ENCODE results near the gene GRIA1.

The GRIA1 gene

GRCh38 chr5:153496835-153497234 lies 6.4 kb downstream of the GRIA1 start:
- no peak overlapping the region for H3K4me3 ChIP-seq (ENCODE audit: low read length in 2 of 2)
- H3K27me3 ChIP-seq (ENCODE audit: control insufficient read depth in 1 of 2, insufficient read depth in 2 of 2, low read length in 2 of 2) = peaks cover 4 to 7% of the 10 kb centered on the region in 2 donors
- no peaks in the 10 kb centered on the region for H3K4me1 ChIP-seq (ENCODE audit: control insufficient read depth, insufficient read depth, low read length)
- no peak overlapping the region for H3K27ac ChIP-seq (ENCODE audit: low read length)
- H3K9me3 ChIP-seq (ENCODE audit: control insufficient read depth in 2 of 2, low read length in 2 of 2) = no peaks in the 10 kb centered on the region
- no peak overlapping the region for H3K9ac ChIP-seq (ENCODE audit: low read length in 2 of 2)
- no peaks in the 10 kb centered on the region for H3K36me3 ChIP-seq (ENCODE audit: control insufficient read depth in 2 of 2, insufficient read depth in 2 of 2, low read length in 2 of 2)

DNA sequence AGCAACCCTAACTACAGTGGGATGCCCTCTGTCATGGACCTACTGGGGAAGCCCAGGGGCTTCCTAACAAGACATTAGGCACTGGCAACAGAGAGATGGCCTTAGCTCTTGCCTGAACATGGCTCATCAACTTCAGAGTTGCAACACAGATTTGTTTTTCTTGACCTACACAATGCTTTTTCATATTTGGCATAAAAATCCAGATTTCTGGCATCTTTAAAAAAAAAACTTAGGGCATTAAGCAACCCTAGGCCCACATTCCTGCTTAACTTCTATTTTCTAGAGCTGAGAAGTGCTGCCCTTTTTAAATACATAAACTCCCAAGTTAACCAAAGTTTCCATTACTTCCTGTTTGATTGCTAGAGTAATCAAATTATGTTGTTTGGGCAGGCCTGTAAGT lies 8.0 kb downstream of the GRIA1 start:
- no peaks in the 10 kb centered on the region for H3K4me1 ChIP-seq (ENCODE audit: control insufficient read depth, insufficient read depth, low read length)
- H3K36me3 ChIP-seq (ENCODE audit: control insufficient read depth in 2 of 2, insufficient read depth in 2 of 2, low read length in 2 of 2) = no peaks in the 10 kb centered on the region
- no peak overlapping the region for H3K27ac ChIP-seq (ENCODE audit: low read length)
- H3K27me3 ChIP-seq (ENCODE audit: control insufficient read depth in 1 of 2, insufficient read depth in 2 of 2, low read length in 2 of 2) = no peaks in the 10 kb centered on the region
- no peaks in the 10 kb centered on the region for H3K9me3 ChIP-seq (ENCODE audit: control insufficient read depth in 2 of 2, low read length in 2 of 2)
- no peak overlapping the region for H3K4me3 ChIP-seq (ENCODE audit: low read length in 2 of 2)
- no peak overlapping the region for H3K9ac ChIP-seq (ENCODE audit: low read length in 2 of 2)

DNA sequence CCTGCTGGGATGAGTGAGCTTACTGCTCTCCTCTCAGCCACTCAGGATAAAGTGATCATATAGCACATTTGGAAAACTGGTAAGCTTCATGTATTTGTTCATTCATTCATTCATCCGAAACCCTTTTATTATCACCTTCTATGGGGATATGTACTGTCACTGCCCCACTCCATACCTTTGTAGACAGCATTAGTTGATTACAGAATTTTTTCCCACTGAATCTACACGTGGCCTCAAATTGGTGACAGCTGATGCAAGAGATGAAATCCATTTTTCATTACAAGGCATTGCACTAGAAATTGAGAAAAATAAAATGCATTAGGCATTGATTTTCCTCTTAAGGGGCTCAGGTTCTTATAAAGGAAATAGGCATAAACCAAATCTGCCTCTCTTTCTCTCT lies 9.7 kb downstream of the GRIA1 start:
- H3K27ac ChIP-seq (ENCODE audit: low read length) = no peak overlapping the region
- H3K27me3 ChIP-seq (ENCODE audit: control insufficient read depth in 1 of 2, insufficient read depth in 2 of 2, low read length in 2 of 2) = no peaks in the 10 kb centered on the region
- no peak overlapping the region for H3K4me3 ChIP-seq (ENCODE audit: low read length in 2 of 2)
- H3K36me3 ChIP-seq (ENCODE audit: control insufficient read depth in 2 of 2, insufficient read depth in 2 of 2, low read length in 2 of 2) = no peaks in the 10 kb centered on the region
- H3K4me1 ChIP-seq (ENCODE audit: control insufficient read depth, insufficient read depth, low read length) = no peaks in the 10 kb centered on the region
- H3K9ac ChIP-seq (ENCODE audit: low read length in 2 of 2) = no peak overlapping the region
- H3K9me3 ChIP-seq (ENCODE audit: control insufficient read depth in 2 of 2, low read length in 2 of 2) = no peaks in the 10 kb centered on the region

DNA sequence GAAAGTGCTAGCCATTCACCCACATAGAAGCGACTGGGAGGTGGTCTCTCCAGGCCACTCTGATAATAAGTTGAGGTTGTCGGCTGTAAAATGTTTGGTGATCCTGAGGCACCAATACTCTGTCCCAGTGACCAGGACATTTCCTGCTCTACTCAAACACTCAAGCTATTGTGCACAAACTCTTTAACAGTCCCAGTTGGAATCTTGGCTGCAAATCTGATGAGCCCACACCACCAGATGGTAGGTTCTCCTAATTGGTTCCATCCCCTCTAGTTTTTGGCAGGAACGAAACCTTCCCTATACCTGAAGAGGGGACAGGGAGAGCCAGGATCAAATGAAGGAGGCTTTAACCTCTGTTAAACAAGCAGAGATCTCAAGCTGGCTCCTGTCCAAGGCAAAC lies 14.3 kb downstream of the GRIA1 start:
- no peaks in the 10 kb centered on the region for H3K4me1 ChIP-seq (ENCODE audit: control insufficient read depth, insufficient read depth, low read length)
- H3K36me3 ChIP-seq (ENCODE audit: control insufficient read depth in 2 of 2, insufficient read depth in 2 of 2, low read length in 2 of 2) = no peaks in the 10 kb centered on the region
- no peaks in the 10 kb centered on the region for H3K27me3 ChIP-seq (ENCODE audit: control insufficient read depth in 1 of 2, insufficient read depth in 2 of 2, low read length in 2 of 2)
- no peak overlapping the region for H3K4me3 ChIP-seq (ENCODE audit: low read length in 2 of 2)
- H3K27ac ChIP-seq (ENCODE audit: low read length) = no peak overlapping the region
- H3K9me3 ChIP-seq (ENCODE audit: control insufficient read depth in 2 of 2, low read length in 2 of 2) = no peaks in the 10 kb centered on the region
- H3K9ac ChIP-seq (ENCODE audit: low read length in 2 of 2) = no peak overlapping the region

DNA sequence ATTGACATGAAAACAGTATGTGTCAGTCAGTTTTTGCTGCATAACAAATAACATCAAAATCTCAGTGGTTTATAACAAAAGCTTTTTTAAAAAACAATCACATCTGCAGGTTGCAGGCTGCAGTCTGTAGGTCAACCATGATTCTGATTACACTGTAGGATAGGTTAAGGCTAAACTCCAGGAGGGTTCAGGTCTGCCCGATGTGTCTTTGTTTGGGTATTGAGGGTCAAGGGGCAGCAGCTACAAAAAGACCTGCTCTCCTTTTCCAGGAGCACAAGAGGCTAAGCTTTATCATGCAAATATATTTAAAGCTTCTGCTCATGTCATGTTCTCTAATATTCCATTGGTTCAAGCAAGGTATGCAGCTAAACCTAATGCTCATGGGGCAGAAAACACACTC lies 18.2 kb downstream of the GRIA1 start:
- no peak overlapping the region for H3K27ac ChIP-seq (ENCODE audit: low read length)
- no peaks in the 10 kb centered on the region for H3K4me1 ChIP-seq (ENCODE audit: control insufficient read depth, insufficient read depth, low read length)
- no peaks in the 10 kb centered on the region for H3K27me3 ChIP-seq (ENCODE audit: control insufficient read depth in 1 of 2, insufficient read depth in 2 of 2, low read length in 2 of 2)
- H3K9ac ChIP-seq (ENCODE audit: low read length in 2 of 2) = no peak overlapping the region
- H3K9me3 ChIP-seq (ENCODE audit: control insufficient read depth in 2 of 2, low read length in 2 of 2) = peaks cover 0 to 3% of the 10 kb centered on the region in 2 donors
- no peaks in the 10 kb centered on the region for H3K36me3 ChIP-seq (ENCODE audit: control insufficient read depth in 2 of 2, insufficient read depth in 2 of 2, low read length in 2 of 2)
- no peak overlapping the region for H3K4me3 ChIP-seq (ENCODE audit: low read length in 2 of 2)

DNA sequence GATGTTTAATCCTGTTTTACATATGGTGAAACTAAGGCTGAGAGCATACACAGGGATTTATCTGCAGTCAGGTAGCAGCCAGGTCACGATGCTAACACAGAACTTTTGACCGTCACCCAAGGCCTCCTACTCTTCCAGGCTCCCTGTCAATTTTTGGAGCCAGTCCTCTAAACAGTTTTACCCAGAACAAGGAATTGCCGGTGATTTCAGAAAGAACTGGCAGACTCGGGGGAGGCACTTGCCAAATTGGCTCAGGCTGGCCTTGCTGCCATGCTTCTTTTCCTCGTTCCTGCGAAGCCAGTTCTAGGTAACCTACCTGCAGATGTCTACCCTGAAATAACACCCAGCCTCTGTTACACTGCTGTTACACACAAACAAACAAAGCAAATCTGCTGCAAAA lies 21.2 kb downstream of the GRIA1 start:
- Histone ChIP-seq H3K9ac (ENCODE audit: low read length in 2 of 2) (no peak overlapping the region), H3K9me3 (ENCODE audit: control insufficient read depth in 2 of 2, low read length in 2 of 2) (peaks cover 0 to 3% of the 10 kb centered on the region in 2 donors), H3K27me3 (ENCODE audit: control insufficient read depth in 1 of 2, insufficient read depth in 2 of 2, low read length in 2 of 2) (no peaks in the 10 kb centered on the region), H3K27ac (ENCODE audit: low read length) (no peak overlapping the region), H3K36me3 (ENCODE audit: control insufficient read depth in 2 of 2, insufficient read depth in 2 of 2, low read length in 2 of 2) (no peaks in the 10 kb centered on the region), H3K4me1 (ENCODE audit: control insufficient read depth, insufficient read depth, low read length) (no peaks in the 10 kb centered on the region), H3K4me3 (ENCODE audit: low read length in 2 of 2) (no peak overlapping the region)

DNA sequence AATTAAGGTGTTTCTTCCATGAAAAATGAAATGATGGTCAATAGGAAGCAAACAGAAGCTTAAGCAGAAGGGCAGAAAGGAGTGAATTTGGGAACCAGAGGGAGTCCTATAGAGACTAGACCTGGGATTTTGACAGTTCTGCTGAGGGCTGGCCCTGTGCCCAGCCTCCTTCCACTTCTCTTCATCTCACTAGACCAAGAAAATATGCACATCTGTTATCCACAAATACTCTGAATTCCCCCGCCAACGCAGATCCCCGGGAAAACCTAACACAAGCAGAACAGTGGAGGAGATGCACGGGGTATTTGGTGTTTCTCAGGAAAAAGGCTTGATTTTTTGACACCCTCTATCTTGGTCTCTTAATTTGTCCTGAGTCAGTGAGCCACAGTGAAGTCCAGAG lies 22.7 kb downstream of the GRIA1 start:
- Histone ChIP-seq H3K9ac (ENCODE audit: low read length in 2 of 2) (no peak overlapping the region), H3K27me3 (ENCODE audit: control insufficient read depth in 1 of 2, insufficient read depth in 2 of 2, low read length in 2 of 2) (no peaks in the 10 kb centered on the region), H3K4me3 (ENCODE audit: low read length in 2 of 2) (no peak overlapping the region), H3K27ac (ENCODE audit: low read length) (no peak overlapping the region), H3K4me1 (ENCODE audit: control insufficient read depth, insufficient read depth, low read length) (no peaks in the 10 kb centered on the region), H3K9me3 (ENCODE audit: control insufficient read depth in 2 of 2, low read length in 2 of 2) (peaks cover 0 to 3% of the 10 kb centered on the region in 2 donors), H3K36me3 (ENCODE audit: control insufficient read depth in 2 of 2, insufficient read depth in 2 of 2, low read length in 2 of 2) (no peaks in the 10 kb centered on the region)

GRCh38 chr5:153515301-153515700 lies 24.8 kb downstream of the GRIA1 start:
- Histone ChIP-seq H3K9ac (ENCODE audit: low read length in 2 of 2) (no peak overlapping the region), H3K4me3 (ENCODE audit: low read length in 2 of 2) (no peak overlapping the region), H3K4me1 (ENCODE audit: control insufficient read depth, insufficient read depth, low read length) (no peaks in the 10 kb centered on the region), H3K9me3 (ENCODE audit: control insufficient read depth in 2 of 2, low read length in 2 of 2) (peaks cover 0 to 3% of the 10 kb centered on the region in 2 donors), H3K27ac (ENCODE audit: low read length) (no peak overlapping the region), H3K36me3 (ENCODE audit: control insufficient read depth in 2 of 2, insufficient read depth in 2 of 2, low read length in 2 of 2) (no peaks in the 10 kb centered on the region), H3K27me3 (ENCODE audit: control insufficient read depth in 1 of 2, insufficient read depth in 2 of 2, low read length in 2 of 2) (no peaks in the 10 kb centered on the region)

DNA sequence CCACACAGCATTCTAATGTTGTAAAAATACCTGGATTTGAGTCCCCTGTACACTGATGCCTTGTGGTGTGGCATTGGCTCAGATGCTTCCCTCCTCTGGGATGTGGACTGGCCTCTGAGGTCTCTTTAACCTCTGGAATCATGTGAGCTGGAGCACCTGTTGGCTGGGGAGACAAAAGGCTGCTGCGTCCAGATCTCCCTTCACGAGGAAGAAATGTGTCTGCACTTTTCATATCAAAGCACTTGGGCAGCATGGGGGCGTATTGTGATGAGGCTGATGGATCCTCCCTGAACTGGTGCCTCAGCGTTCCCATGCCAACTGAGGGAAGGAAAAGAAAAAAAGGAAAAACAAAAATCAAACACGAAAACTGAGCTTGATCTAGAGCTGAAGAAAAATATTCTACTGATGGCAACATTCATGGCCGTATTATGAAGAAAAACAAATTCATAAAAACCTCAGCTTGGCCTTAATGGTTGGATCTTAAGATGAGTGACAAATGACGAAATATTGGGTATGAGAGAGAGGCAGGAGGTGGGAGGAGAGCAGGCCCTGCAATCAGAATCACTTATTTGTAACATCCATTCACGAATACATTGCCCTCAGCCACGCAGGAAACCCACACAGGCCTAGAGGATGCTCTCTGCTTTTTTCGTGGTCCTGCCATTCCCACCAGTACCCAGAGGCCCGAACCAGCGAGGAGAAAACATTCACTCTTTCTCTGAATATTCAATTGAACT lies 26.2 kb downstream of the GRIA1 start:
- Histone ChIP-seq H3K4me1 (ENCODE audit: control insufficient read depth, insufficient read depth, low read length) (no peaks in the 10 kb centered on the region), H3K36me3 (ENCODE audit: control insufficient read depth in 2 of 2, insufficient read depth in 2 of 2, low read length in 2 of 2) (no peaks in the 10 kb centered on the region), H3K9me3 (ENCODE audit: control insufficient read depth in 2 of 2, low read length in 2 of 2) (peaks cover 0 to 3% of the 10 kb centered on the region in 2 donors), H3K27me3 (ENCODE audit: control insufficient read depth in 1 of 2, insufficient read depth in 2 of 2, low read length in 2 of 2) (no peaks in the 10 kb centered on the region), H3K4me3 (ENCODE audit: low read length in 2 of 2) (no peak overlapping the region), H3K9ac (ENCODE audit: low read length in 2 of 2) (no peak overlapping the region), H3K27ac (ENCODE audit: low read length) (no peak overlapping the region)

- H3K36me3 ChIP-seq (ENCODE audit: control insufficient read depth in 2 of 2, insufficient read depth in 2 of 2, low read length in 2 of 2) = no peaks in the 10 kb centered on the region
- no peak overlapping the region for H3K4me3 ChIP-seq (ENCODE audit: low read length in 2 of 2)
- H3K9ac ChIP-seq (ENCODE audit: low read length in 2 of 2) = no peak overlapping the region
- H3K27ac ChIP-seq (ENCODE audit: low read length) = no peak overlapping the region
- H3K4me1 ChIP-seq (ENCODE audit: control insufficient read depth, insufficient read depth, low read length) = no peaks in the 10 kb centered on the region
- H3K9me3 ChIP-seq (ENCODE audit: control insufficient read depth in 2 of 2, low read length in 2 of 2) = peaks cover 0 to 3% of the 10 kb centered on the region in 2 donors
- H3K27me3 ChIP-seq (ENCODE audit: control insufficient read depth in 1 of 2, insufficient read depth in 2 of 2, low read length in 2 of 2) = no peaks in the 10 kb centered on the region
Observed at GRCh38 chr5:153517241-153517611, 26.8 kb downstream of the GRIA1 start.

- no peak overlapping the region for H3K4me3 ChIP-seq (ENCODE audit: low read length in 2 of 2)
- no peaks in the 10 kb centered on the region for H3K9me3 ChIP-seq (ENCODE audit: control insufficient read depth in 2 of 2, low read length in 2 of 2)
- H3K4me1 ChIP-seq (ENCODE audit: control insufficient read depth, insufficient read depth, low read length) = no peaks in the 10 kb centered on the region
- no peak overlapping the region for H3K9ac ChIP-seq (ENCODE audit: low read length in 2 of 2)
- H3K27me3 ChIP-seq (ENCODE audit: control insufficient read depth in 1 of 2, insufficient read depth in 2 of 2, low read length in 2 of 2) = no peaks in the 10 kb centered on the region
- H3K36me3 ChIP-seq (ENCODE audit: control insufficient read depth in 2 of 2, insufficient read depth in 2 of 2, low read length in 2 of 2) = no peaks in the 10 kb centered on the region
- H3K27ac ChIP-seq (ENCODE audit: low read length) = no peak overlapping the region
Observed at GRCh38 chr5:153520137-153520536, 29.7 kb downstream of the GRIA1 start.
